Measurements from ENCODE around the gene STT3B. TPM values are rescaled to one million over a fixed set of nuclear protein-coding genes. Genes with fewer than 3 reads are reported as not detected.

Gene STT3B
- total RNA-seq, 1 donor, result 244 TPM

DNA sequence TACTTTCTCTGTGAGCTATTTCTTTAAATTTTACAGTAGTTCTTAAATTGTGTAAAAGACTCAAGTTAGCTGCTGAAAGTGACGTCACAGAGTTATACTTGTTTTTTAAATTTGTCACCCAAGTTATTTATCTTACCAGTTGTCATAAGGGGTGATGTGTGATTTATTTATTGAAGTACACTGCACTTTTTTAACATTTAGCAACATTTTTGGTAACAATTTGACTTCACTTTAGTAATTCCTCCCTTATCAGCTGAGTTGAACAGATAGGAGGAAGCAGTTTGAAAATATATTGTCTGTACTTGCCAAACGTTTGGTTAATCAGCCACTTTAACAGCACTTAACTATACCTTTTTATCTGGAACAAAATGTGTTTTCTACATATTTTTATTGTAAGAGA, 3.8 kb downstream of the STT3B start:
- TF ChIP-seq, protein P1, sequence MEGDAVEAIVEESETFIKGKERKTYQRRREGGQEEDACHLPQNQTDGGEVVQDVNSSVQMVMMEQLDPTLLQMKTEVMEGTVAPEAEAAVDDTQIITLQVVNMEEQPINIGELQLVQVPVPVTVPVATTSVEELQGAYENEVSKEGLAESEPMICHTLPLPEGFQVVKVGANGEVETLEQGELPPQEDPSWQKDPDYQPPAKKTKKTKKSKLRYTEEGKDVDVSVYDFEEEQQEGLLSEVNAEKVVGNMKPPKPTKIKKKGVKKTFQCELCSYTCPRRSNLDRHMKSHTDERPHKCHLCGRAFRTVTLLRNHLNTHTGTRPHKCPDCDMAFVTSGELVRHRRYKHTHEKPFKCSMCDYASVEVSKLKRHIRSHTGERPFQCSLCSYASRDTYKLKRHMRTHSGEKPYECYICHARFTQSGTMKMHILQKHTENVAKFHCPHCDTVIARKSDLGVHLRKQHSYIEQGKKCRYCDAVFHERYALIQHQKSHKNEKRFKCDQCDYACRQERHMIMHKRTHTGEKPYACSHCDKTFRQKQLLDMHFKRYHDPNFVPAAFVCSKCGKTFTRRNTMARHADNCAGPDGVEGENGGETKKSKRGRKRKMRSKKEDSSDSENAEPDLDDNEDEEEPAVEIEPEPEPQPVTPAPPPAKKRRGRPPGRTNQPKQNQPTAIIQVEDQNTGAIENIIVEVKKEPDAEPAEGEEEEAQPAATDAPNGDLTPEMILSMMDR (IDR thresholded peaks at IDR 0.05; ENCODE audit: insufficient read depth, low read depth, low read length), result no peak
- peak; percentile 31 for DNase-seq (ENCODE audit: low read depth)
- H3K4me3 ChIP-seq (ENCODE audit: low read depth, low read length), result peak overlapping the region; percentile 10

DNA sequence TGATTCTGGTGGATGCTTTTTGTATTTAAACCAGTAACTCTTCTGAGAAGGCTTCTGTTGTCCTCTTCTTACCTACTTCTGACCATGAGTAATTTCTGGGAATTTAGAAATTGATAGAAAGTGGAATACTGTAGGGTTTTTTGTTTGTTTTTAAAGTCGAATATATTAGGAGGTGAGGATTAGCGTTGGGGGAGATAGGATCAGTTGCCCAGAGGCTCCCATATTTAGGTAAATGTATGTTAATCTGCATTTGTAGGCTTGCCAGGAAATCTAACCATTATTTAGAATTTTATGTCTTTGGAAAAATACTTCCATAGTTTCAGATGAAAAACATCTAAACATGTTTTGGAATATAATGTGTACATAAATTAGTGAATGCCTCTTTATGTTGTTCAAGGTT, 6.1 kb downstream of the STT3B start:
- TF ChIP-seq, protein P1 (IDR thresholded peaks at IDR 0.05; ENCODE audit: insufficient read depth, low read depth, low read length), result no peak

DNA sequence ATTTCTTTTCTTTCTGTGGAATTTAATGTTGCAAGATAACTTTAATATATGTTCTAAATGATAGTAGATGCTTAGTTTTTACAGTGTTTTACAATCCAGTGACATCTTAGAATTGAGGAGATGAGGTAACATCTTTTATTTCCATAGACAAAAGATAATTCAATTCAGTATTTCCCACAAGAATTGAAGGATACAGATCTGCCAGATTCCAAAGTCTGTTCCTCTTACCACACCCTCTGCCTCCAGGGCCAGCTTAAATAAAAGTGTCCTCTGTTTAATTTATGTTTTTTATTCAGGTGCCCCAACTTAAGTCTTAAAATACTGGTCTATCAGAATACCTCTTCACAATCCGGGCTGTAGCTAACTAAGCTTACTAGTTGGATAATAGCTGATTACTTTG, 6.5 kb downstream of the STT3B start:
- no peak overlapping the region for H3K4me3 ChIP-seq (ENCODE audit: low read depth, low read length)
- TF ChIP-seq, protein P1 (IDR thresholded peaks at IDR 0.05; ENCODE audit: insufficient read depth, low read depth, low read length), result no peak
- no peak for DNase-seq (ENCODE audit: low read depth)

More for the DNA sequence above, 6.1 kb downstream of the STT3B start:
- H3K4me3 ChIP-seq (ENCODE audit: low read depth, low read length), result no peak overlapping the region
- DNase-seq (ENCODE audit: low read depth), result no peak

DNA sequence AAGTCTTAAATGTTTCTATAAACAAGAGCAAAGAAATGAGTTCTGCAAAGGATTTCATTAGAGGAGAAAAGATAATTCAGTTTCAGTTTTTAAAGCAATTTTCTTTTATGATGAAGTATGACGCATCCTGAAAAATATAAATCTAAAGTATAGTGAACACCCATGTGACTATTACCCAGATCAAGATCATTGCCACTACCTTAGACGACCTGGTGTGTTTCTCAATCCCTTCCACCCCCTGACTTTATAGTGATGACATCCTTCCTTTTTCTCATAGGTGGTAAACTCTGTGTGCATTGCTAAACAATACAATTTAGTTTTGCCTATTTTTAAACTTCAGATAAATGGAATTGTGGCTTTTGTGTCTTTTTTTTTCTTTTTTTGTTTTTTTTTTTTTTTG, 8.4 kb downstream of the STT3B start:
- no peak overlapping the region for H3K4me3 ChIP-seq (ENCODE audit: low read depth, low read length)
- DNase-seq (ENCODE audit: low read depth), result peak; percentile 50
- TF ChIP-seq, protein P1 (IDR thresholded peaks at IDR 0.05; ENCODE audit: insufficient read depth, low read depth, low read length), result no peak

DNA sequence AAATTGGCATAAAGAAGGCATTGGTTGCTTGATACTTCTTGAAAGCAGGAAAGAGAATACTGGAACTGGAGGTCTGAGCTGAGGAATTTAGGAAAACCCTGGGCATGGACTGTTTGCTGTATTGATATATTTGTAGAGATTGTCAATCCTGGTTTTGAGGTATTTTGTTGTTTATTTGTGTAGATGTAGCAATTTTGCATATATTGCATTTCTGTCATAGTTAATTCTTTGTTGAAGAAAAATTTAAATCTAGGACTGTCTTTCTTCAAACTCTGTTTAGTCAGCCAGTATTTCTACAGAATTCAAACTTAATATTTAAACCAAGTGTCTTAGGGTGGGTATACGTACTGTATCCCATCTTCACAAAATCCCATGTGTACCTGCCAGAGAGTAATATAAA, 9.5 kb downstream of the STT3B start:
- TF ChIP-seq, protein P1 (IDR thresholded peaks at IDR 0.05; ENCODE audit: insufficient read depth, low read depth, low read length), result no peak
- no peak for DNase-seq (ENCODE audit: low read depth)
- no peak overlapping the region for H3K4me3 ChIP-seq (ENCODE audit: low read depth, low read length)

DNA sequence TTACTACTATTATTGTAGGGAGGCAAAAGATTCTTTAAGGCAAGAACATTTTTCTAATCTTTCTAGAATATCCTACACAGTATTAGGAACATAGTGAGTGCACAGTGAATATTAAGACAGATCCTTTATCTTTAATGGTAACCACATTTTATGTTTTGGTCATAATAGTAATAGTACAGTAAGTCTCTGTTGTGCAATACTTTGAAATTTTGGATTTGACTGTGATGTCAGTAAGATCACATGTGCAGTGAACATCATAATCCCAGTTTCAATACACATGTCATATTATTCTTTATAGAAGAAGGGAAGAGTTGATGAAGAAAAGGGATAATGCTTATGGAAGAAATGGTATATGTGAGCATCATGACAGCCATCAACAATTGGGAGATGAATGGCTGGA, 10.7 kb downstream of the STT3B start:
- TF ChIP-seq, protein P1 (IDR thresholded peaks at IDR 0.05; ENCODE audit: insufficient read depth, low read depth, low read length), result no peak
- H3K4me3 ChIP-seq (ENCODE audit: low read depth, low read length), result no peak overlapping the region
- peak; percentile 91 for DNase-seq (ENCODE audit: low read depth)

DNA sequence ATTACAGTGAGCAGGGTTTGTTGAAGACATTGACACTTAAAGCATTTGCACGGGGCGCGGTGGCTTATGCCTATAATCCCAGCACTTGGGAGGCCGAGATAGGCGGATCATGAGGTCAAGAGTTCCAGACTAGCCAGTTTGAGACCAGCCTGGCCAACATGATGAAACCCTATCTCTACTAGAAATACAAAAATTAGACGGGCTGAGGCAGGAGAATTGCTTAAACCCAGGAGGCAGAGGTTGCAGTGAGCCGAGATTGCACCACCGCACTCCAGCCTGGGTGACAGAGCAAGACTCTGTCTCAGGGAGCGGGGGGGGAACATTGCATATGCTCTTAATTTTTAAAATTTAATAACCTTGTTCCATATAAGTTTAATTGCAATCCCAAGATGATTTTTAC, 11.9 kb downstream of the STT3B start:
- TF ChIP-seq, protein P1 (IDR thresholded peaks at IDR 0.05; ENCODE audit: insufficient read depth, low read depth, low read length), result no peak
- peak overlapping the region; percentile 23 for H3K4me3 ChIP-seq (ENCODE audit: low read depth, low read length)
- peak; percentile 96 for DNase-seq (ENCODE audit: low read depth)

Data from fibroblast of villous mesenchyme (primary cell).